Non-pigmented ciliary epithelial cell (primary cell): Measurements from ENCODE around the gene MTRF1.
A peak's percentile ranks its signal among the peaks of the same experiment; 100 is the strongest.
"Not testable (repeated sequence)": the region's sequence is repeated elsewhere in the genome, so short reads cannot be mapped to it uniquely, and the experiment has no call there.

Source experiments
- DNase-seq: peaks from one replicate; pipeline ENCODE4 v3.0.0-alpha.2; 2010; ENCODE audit warnings: low read depth

MTRF1 gene

DNA sequence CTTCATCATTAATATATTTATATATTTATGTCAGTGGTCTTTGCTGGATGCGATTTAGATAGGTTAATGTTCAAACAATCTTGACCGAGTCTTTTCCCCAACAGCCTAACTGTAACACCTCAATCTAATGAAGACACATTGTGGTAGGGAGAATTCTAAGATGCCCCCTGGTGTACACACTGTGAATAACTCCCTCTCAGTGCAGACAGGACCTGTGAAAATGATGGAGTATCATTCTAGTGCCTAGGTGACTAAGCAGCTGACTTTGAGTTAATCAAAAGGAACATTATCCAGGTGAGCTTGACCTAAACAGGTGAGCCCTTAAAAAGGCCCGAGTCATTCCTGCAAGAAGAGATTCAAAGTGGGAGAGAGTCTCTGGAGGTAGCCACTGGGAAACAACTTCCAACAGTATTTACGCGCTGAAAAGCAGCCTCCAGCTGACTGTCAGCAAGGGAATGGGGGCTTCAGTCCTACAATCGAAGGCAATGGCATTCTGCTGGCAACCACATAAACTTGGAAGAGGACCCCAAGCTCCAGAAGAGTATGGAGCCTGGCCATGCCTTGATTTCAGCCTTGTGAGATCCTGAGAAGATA lies 41.0 kb downstream of the MTRF1 start:
- DNase-seq, result no peak

- DNase-seq, result no peak
Observed at GRCh38 chr13:41220401-41220800, 43.0 kb downstream of the MTRF1 start.

- DNase-seq, result peak; percentile 36
Observed at GRCh38 chr13:41216160-41216559, 47.2 kb downstream of the MTRF1 start.

- DNase-seq, result no peak
Observed at GRCh38 chr13:41213919-41214318, 49.5 kb downstream of the MTRF1 start.

DNA sequence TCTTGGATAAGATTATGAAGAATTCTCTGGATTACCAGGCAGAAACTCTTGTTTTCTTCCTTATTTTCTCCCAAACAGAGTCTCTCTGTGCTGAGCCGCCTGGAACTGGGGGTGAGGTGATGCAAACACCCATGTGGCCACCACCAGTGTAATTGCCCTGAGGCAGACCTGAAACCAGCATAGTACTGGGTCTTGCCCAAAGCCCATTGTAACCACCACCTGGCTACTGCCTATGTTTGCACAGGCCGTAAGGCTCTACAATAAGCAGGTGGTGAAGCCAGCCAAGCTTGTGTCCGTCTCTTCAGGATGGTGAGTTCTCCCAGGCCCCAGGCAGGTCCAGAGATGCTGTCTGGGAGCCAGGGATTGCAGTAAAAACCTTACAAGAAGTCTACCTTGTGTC lies 50.1 kb downstream of the MTRF1 start:
- DNase-seq, result no peak

DNA sequence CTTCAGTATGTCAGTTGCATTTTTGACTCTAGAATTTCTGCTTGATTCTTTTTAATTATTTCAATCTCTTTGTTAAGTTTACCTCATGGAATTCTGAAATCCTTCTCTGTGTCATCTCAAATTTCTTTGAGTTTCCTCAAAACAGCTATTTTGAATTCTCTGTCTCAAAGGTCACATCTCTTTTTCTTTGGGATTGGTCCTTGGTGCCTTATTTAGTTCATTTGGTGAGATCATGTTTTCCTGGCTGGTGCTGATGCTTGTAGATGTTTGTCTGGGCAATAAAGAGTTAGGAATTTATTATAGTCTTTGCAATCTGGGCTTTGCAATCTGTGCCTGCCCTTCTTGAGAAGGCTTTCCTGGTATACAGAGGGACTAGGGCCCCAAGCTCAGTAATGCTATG lies 50.5 kb downstream of the MTRF1 start:
- DNase-seq, result no peak

- DNase-seq, result no peak
Observed at GRCh38 chr13:41211062-41211461, 52.3 kb downstream of the MTRF1 start.

GRCh38 chr13:41206467-41206866 lies 56.9 kb downstream of the MTRF1 start:
- no peak for DNase-seq

GRCh38 chr13:41203810-41204209 lies 59.6 kb downstream of the MTRF1 start:
- DNase-seq, result no peak

DNA sequence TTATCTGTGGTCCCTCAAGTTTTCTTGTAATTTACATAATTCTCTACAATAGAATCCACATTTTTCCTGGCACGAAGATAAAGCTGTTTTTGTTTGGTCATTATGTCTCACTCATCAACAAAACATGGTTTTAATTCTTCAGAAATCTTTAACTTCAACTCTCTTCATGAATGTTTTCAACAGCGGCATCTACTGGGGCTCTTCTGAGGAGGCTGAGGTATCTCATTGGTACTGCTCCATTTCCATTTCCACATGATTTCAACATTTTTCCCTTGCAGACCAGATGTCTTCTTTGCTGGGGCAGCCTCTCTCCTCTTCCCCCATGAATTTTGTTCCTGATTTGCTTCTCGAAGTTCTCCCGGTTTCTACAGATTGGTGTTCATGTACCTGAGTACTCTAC lies 63.2 kb downstream of the MTRF1 start:
- DNase-seq, result no peak

DNA sequence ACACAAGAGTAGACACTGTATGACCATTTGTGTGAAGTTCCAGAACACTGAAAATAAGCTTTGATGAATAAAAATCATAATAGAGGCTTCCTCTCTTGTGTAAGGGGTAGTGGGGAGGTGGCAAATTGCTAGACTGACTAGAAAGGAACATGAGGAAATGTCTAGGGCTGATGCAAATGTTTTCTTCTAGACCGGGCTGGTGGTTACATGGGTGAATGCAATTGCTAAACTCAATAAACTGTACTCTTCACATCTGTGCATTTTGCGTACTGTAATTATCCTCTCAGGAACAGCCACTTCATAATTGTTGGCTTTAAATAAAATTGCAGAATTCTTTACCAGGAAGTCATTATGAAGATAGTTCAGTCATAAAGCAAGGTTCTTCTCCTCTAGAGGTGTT lies 63.9 kb downstream of the MTRF1 start:
- no peak for DNase-seq

DNA sequence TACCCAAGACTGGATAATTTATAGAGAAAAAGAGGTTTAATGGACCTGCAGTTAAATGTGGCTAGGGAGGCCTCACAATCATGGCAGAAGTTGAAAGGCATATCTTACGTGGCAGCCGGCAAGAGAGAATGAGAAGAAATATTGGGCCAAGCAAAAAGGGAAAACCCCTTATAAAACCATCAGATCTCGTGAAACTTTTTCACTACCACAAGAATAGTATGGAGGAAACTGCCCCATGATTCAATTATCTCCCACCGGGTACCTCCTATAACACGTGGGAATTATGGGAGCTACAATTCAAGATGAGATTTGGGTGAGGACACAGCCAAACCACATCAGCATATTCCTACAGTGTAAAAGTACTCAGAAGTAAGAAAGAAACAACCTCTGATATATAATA lies 64.3 kb downstream of the MTRF1 start:
- DNase-seq, result no peak

DNA sequence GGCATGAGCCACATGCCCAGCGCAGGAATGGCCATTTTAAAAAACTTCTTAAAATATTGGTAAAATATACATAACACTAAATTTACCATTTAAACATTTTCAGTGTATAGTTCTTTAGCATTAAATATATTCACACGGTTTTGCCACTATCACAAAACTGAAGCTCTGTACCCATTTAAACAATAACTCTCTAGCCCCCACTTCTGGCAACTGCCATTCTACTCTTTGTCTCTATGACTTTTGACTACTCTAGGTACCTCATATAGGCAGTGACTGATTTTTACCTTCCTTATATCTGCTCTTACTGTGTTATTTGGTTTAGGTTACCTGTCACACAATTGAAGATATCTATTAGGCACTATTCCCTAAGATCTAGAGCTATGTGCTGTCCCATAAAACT lies 66.8 kb downstream of the MTRF1 start:
- DNase-seq, result no peak

DNA sequence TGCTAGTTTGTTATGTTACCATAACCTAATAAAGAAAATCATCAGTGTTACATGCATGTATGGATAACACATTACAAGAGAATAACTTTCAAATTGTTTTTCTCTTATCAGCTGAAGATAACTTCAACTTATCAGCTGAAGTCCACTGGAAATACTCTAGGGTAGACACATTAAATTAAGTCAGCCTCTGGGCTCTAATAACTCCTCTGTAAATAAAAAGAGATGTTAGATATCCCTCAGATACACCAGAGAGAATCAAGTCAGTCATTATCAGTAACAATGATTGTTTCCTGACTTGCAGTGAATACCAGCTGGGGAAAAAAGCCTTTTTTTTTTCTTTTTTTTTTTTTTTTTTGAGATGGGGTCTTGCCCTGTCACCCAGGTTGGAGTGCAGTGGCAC lies 67.4 kb downstream of the MTRF1 start:
- no peak for DNase-seq

GRCh38 chr13:41193919-41194824 lies 69.2 kb downstream of the MTRF1 start, which contains the start of gene KBTBD7:
KBTBD7 (minus strand) TSS chr13:41194569; CDS start chr13:41194257, 312 bp downstream.
- peak; percentile 92 for DNase-seq

- no peak for DNase-seq
Observed at GRCh38 chr13:41193469-41193868, 69.9 kb downstream of the MTRF1 start.

DNA sequence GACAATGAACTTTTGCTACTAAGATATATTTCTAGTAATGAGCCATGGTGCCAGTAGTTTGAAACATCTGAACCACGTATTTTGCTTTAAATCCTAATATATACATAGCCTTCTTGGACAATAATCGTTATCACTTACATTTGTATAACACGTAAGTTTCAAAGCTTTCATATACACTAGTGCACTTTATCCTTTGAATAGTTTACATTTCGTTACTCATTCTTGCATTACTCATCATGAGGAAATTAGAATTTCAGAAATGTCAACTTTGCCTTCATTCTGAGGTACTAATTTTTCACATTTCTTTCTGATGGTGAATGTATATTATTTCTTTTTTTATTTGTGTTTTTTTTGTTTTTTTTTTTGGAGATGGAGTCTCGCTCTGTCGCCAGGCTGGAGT lies 74.8 kb downstream of the MTRF1 start:
- peak; percentile 32 for DNase-seq

DNA sequence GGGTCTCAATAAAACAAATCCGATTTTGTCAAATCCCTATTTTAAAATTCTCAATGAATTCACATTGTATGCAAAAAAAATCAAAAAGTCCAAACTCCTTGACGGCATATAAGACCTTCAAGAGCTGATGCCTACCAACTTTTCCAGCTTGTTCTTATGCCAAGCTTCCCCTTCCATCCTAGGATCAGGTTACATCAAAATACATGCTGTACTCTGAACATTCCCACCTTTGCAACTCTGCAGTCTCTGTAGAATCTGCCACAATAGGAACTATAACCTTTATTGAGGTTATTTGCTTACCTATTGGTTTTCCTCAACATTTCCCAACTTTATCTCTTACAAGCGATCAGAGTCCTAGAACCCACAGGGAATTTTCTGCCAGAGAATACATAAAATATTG lies 76.9 kb downstream of the MTRF1 start:
- no peak for DNase-seq

GRCh38 chr13:41182231-41182630 lies 81.1 kb downstream of the MTRF1 start:
- no peak for DNase-seq

DNA sequence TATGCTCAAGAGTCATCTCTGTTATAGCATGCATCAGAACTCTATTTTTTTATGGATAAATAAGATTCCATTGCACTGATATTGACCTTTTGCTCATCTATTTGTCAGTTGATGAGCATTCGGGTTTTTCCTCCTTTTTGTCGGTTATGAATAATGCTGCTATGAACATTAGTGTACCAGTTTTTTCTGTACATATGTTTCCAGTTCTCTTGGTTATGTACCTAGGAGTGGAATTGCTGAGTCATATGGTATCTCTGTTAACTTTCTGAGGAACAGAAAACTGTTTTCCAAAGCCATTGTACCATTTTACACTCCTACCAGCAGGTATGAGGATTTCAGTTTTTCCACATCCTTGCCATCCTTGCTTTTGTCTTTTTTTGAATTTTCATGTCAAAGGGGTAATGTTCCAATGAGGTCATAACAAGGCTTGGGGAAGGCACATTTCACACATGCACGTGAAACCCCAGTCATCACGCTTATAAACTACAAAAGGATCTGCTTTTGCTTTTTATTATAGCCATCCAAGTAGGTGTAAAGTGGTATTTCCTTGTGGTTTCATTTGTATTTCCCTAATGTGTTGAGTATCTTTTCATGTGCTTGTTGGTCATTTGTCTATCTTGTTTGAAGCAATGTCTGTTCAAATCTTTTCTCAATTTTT lies 83.7 kb downstream of the MTRF1 start:
- peak; percentile 28 for DNase-seq

DNA sequence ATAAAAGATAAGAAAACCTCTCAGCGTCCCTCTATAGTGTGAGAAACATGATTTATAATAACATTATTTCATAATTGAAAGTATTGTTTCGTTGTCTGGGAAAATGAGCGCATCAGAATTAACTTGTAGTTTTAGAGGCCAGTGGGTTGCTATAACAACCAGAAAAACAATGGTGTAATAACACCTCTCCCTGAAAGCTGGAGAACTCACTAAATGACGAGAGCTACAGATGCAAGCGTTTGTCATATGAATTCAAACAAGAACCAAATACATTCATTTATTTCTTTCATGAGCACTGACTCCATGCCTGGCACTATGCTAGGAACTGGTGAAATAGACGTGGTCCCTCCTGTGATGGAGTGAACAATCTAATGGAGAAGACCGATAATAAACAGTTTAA lies 85.3 kb downstream of the MTRF1 start:
- DNase-seq, result peak; percentile 6

DNA sequence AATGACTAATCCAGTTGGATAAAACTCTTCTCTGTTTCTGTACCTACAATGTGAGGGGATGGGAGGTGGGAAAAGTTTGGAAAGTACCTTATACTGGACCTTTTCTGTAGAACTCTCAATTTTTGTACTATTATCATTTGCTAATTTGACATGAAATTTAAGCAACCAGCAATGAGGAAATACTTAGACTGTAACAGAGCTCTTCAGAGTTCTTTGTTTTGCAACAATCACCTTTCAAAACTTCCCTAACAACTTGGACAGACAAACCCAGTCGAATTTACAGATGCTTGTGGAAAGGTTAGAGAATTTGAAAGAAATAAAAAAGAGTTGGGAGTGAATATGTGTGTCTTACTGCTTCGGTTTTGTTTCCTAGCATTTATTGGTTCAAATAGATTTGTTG lies 85.8 kb downstream of the MTRF1 start:
- no peak for DNase-seq

- not testable (repeated sequence) for DNase-seq
Observed at GRCh38 chr13:41175576-41175975, 87.8 kb downstream of the MTRF1 start.
